ENCODE measurements around the gene MYO6. TPM values are rescaled to one million over a fixed set of nuclear protein-coding genes. Genes with fewer than 3 reads are reported as not detected.

Gene MYO6
- total and polyA plus RNA-seq, 5 experiments from 2014 or later, result 0.91 to 5.6 (median 1.5) TPM

DNA sequence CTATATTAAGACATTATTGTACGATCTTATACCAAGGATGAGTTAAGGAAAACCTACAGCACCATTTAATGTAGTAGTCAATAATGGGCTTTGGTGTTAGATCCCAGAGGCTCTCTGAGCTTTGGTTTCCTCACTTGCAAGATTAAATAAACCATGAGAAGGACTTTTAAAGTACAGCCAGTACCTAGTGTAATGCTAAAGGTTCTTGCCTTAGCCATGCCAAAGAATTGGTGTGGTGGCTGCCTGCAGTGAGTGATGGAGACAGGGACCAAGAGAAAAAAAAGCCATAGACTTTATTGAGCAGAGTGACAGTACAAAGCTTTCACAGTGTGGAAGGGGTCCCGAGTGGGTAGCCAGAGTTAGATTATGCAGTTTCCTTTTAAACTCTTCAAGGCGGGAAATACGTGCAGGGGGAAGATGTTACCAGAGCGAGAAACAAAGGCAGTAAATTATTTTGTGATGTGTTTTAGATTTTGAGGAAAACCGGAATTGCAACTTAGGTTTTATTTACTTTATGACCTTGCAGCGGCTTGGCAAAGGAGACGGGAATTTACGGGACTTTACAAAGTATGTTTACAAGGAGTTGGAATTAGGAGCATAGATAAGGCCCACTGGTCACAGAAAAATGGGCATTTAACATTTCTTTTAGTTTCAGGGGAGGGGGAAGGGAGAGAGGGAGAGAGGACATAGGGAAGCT is 100.4 kb downstream of the MYO6 start:
- DNase-seq, result no peak
- no peaks in the 10 kb centered on the region for H3K36me3 Mint-ChIP-seq
- H3K4me3 Mint-ChIP-seq, result no peak overlapping the region
- POLR2A ChIA-PET, result no interaction called here
- no peak overlapping the region for H3K27ac Mint-ChIP-seq
- no peaks in the 10 kb centered on the region for H3K4me1 Mint-ChIP-seq
- no peaks in the 10 kb centered on the region for H3K9me3 Mint-ChIP-seq
- peaks cover under 1 to 8% (median 4%) of the 10 kb centered on the region in 5 donors for H3K27me3 Mint-ChIP-seq
- ATAC-seq, result no peak

DNA sequence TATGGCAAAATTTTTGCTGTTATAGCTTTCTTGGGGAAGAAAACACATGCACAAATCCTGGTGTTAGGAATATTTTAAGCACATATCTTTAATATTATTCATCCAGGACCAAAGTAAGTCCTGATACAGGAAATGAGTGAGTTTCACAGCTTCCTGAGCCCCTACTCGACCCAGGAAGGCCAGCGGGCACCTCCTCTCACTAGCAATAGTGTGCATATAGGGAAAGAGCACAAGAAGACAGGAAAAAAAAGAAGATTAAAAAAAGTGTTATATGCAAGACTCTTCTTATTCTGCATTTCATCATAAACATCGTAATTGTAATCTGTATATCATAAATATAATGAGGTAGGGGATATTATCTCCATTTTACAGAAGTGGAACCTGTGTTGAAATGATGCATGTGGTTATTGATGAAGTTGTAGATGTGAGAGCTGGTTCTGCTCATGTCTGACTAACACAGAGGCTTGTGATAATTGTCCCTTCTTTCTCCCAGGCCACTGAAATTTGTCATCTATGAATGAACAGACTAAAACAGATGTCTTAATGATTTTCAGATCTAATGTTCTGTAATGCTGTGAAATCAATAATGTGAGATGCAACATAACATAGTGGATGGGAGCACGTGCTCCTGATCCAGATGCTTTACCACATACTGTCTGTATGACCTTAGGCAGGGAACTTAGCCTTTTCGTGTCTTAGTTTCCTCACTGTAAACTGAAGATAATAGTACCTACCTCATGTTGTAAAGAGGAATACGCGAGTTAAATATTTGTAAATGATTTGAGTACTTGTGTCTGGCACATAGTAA is 101.2 kb downstream of the MYO6 start:
- H3K4me3 Mint-ChIP-seq, result no peak overlapping the region
- ATAC-seq, result no peak
- POLR2A ChIA-PET, result no interaction called here

DNA sequence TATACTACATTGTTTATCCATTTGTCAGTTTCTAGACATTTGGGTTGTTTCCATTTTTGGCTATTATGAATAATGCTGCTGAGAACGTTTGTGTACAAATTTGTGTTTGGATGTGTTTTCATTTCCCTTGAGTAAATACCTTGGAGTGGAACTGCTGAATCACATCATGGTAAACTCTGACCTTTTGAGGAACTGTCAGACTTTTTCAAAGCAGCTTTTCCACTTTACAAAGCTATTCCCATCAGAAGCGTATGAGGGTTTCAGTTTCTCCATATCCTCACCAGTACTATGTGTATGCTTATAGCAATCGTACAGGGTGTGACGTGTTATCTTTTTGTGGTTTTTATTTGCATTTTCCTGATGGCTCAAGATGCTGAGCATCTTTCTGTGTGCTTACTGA is 103.7 kb downstream of the MYO6 start:
- Mint-ChIP-seq H3K27ac (no peak overlapping the region), H3K36me3 (no peaks in the 10 kb centered on the region), H3K4me3 (no peak overlapping the region), H3K27me3 (peaks cover under 1 to 7% (median 4%) of the 10 kb centered on the region in 5 donors), H3K9me3 (no peaks in the 10 kb centered on the region), H3K4me1 (no peaks in the 10 kb centered on the region)
- no peak for ATAC-seq
- POLR2A ChIA-PET, result no interaction called here
- DNase-seq, result no peak

More for the DNA sequence above, 101.2 kb downstream of the MYO6 start:
- H3K27me3 Mint-ChIP-seq, result peaks cover 1 to 7% (median 4%) of the 10 kb centered on the region in 5 donors
- H3K36me3 Mint-ChIP-seq, result no peaks in the 10 kb centered on the region
- no peaks in the 10 kb centered on the region for H3K9me3 Mint-ChIP-seq
- H3K4me1 Mint-ChIP-seq, result no peaks in the 10 kb centered on the region
- DNase-seq, result no peak
- H3K27ac Mint-ChIP-seq, result no peak overlapping the region

DNA sequence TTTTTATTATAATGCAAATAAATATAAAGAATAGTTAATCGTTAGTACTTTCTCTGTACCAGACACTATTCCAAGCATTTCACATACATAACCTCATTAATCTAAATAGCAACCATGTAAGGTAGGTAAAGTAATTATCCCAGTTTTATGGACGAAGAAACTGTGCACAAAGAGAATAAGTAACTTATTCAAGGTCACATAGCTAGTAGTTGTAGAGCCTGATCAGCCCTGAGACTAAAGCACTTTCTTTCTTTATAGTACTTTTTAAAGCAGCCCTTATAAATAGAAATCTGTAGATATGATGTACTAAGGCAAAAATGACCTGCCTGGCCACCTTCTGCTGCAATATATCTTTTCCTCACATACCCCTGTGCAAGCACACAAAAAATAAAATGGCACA is 104.8 kb downstream of the MYO6 start:
- H3K36me3 Mint-ChIP-seq, result no peaks in the 10 kb centered on the region
- DNase-seq (no peak), ATAC-seq (no peak)
- H3K4me3 Mint-ChIP-seq, result no peak overlapping the region
- H3K27ac Mint-ChIP-seq, result no peak overlapping the region
- H3K9me3 Mint-ChIP-seq, result no peaks in the 10 kb centered on the region
- H3K4me1 Mint-ChIP-seq, result no peaks in the 10 kb centered on the region
- H3K27me3 Mint-ChIP-seq, result peaks cover 1 to 7% (median 2%) of the 10 kb centered on the region in 5 donors
- POLR2A ChIA-PET, result no interaction called here

DNA sequence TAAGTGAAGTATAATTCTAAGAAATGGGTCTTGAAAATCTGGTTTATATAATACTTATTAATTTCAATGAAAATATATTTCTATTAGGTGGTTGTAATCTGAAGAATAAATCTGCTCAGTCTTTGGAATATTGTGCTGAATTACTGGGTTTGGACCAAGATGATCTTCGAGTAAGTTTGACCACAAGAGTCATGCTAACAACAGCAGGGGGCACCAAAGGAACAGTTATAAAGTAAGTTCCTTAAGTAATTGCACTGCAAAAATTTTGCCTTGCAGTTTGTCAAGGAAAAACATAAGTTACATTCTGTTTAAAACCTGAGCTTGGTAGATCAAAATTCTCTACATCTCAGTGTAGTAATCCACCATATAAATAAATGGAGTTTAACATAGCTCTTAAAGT is 106.0 kb downstream of the MYO6 start:
- ATAC-seq, result no peak
- no peaks in the 10 kb centered on the region for H3K9me3 Mint-ChIP-seq
- no peak overlapping the region for H3K4me3 Mint-ChIP-seq
- peaks cover 1 to 4% (median 3%) of the 10 kb centered on the region in 5 donors for H3K27me3 Mint-ChIP-seq
- no peak overlapping the region for H3K27ac Mint-ChIP-seq
- POLR2A ChIA-PET, result no interaction called here
- DNase-seq, result peak in 3 of 10 donors; percentile 1 to 15 (median 4)
- no peaks in the 10 kb centered on the region for H3K36me3 Mint-ChIP-seq
- H3K4me1 Mint-ChIP-seq, result no peaks in the 10 kb centered on the region

DNA sequence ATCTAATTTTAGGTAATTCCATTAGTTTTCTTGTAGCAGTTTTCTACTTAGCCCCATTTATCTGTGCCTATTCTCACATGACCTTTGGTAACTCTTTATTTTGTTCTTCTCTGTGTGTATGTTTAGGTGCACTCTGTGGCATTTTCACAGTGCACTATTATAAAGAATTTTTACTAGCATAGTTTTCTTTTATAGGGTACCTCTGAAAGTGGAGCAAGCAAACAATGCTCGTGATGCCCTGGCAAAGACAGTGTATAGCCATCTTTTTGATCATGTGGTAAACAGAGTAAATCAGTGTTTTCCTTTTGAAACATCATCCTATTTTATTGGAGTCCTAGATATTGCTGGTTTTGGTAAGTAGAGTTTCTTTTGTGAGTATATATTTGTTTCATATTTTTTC is 107.9 kb downstream of the MYO6 start:
- Mint-ChIP-seq H3K4me3 (no peak overlapping the region), H3K36me3 (no peaks in the 10 kb centered on the region), H3K27me3 (peaks cover 0 to 9% (median 4%) of the 10 kb centered on the region in 5 donors), H3K4me1 (no peaks in the 10 kb centered on the region), H3K9me3 (no peaks in the 10 kb centered on the region), H3K27ac (no peak overlapping the region)
- POLR2A ChIA-PET, result no interaction called here
- ATAC-seq (no peak), DNase-seq (no peak)

DNA sequence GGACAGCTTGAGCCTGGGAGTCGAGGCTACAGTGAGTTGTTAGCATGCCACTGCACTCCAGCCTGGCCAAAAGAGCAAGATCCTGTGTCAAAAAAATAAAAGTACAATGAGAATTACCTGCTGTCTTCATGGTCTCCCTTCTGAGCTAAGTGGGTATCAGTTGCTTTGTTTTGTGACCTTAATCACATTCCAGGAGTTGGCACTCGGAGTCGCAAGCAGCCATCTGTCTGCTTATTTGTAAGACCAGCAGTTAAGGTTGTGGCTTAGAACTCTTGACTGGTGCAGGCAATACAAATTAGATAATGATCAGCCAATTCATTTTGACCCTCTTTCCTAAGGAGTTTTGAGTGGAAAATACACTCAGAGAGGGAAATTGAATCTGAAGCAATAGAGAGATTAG is 114.0 kb downstream of the MYO6 start:
- DNase-seq (no peak), ATAC-seq (no peak)
- Mint-ChIP-seq H3K27ac (peak overlapping the region in 1 of 10 donors; percentile 27), H3K27me3 (peaks cover 0 to 9% (median 4%) of the 10 kb centered on the region in 5 donors), H3K36me3 (no peaks in the 10 kb centered on the region), H3K4me1 (no peaks in the 10 kb centered on the region), H3K4me3 (no peak overlapping the region), H3K9me3 (no peaks in the 10 kb centered on the region)
- POLR2A ChIA-PET, result no interaction called here

DNA sequence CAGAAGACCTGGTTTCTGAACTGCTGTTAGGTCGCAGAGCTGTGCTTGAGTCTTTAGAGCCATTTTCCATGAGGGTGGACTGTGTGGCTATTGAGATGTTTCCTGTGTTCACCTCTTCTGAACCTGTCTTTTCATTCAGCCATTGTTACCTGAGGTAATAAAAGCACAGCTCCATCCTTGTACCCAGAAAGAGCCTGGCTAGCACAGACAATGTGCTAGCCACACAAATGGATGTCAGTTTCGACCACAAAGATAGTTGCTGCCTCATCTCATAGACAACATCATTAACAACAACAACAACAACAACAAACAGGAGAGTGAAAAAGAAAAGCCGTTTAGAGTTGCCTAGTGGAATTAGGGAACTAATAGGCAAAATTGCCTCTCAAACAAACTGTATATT is 114.7 kb downstream of the MYO6 start:
- DNase-seq (no peak), ATAC-seq (no peak)
- Mint-ChIP-seq H3K4me3 (no peak overlapping the region), H3K36me3 (no peaks in the 10 kb centered on the region), H3K27me3 (peaks cover 0 to 9% (median 4%) of the 10 kb centered on the region in 5 donors), H3K4me1 (no peaks in the 10 kb centered on the region), H3K9me3 (no peaks in the 10 kb centered on the region), H3K27ac (no peak overlapping the region)
- POLR2A ChIA-PET, result no interaction called here

DNA sequence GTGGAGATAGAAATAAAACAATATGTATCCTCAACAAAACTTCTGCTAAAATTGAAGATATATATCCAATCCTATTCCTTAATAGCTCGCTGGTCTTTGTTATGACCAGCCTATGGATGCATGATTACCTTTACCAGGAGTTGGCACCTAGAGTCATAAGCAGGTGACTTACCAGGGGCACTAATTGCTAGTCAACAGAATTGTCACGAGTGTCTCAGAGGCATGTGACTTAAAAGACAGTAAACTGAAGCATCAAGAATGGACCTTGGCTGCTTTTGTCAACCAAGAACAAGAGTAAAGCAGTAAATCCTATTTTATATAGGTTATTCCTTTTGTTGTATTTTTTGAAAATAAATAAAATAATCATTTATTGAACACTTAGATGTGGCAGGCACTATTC is 115.4 kb downstream of the MYO6 start:
- no peak overlapping the region for H3K4me3 Mint-ChIP-seq
- H3K9me3 Mint-ChIP-seq, result no peaks in the 10 kb centered on the region
- no peaks in the 10 kb centered on the region for H3K4me1 Mint-ChIP-seq
- H3K36me3 Mint-ChIP-seq, result no peaks in the 10 kb centered on the region
- ATAC-seq (no peak), DNase-seq (no peak)
- no peak overlapping the region for H3K27ac Mint-ChIP-seq
- POLR2A ChIA-PET, result no interaction called here
- H3K27me3 Mint-ChIP-seq, result peaks cover 0 to 9% (median 4%) of the 10 kb centered on the region in 5 donors

DNA sequence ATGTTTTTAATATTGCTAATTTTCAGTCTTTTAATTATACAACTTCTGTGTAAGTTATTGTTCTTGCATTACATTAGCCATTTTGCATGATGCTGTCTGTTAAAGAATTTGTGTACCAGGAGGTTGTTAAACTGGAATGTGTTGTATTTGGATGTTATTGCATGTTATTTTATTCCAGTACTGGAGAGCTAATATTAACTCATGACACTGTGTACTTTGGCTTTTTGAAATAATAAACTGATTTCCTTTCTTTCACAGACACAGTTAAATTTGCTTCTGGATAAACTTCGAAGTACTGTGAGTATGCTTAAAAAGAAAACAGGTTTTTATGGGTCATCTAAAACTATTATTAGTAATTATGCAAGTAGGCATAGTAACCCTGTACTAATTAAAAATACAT is 121.3 kb downstream of the MYO6 start:
- Mint-ChIP-seq H3K27me3 (peaks cover 0 to 4% (median 0%) of the 10 kb centered on the region in 5 donors), H3K36me3 (no peaks in the 10 kb centered on the region), H3K4me3 (no peak overlapping the region), H3K27ac (no peak overlapping the region), H3K4me1 (no peaks in the 10 kb centered on the region), H3K9me3 (no peaks in the 10 kb centered on the region)
- ATAC-seq (no peak), DNase-seq (no peak)
- POLR2A ChIA-PET, result no interaction called here

DNA sequence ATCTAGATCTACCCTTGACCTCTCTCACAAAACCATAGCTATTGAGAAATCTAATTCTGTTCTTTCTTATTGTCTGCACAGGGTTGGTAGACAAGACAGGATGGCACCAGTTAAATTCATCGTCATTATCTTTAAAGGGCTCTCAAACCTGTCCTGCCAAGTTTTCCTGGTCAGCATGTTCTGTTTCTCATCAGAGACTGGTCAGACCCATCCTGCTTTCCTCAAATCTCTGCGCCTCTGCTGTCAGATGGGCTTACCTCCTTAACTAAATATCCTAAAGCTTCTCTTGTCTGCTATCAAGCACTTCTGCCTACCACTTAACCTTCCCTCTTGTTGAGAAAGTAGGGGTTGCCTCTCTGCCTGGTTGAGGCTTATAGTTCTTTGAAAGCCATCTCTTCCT is 125.2 kb downstream of the MYO6 start:
- no peaks in the 10 kb centered on the region for H3K4me1 Mint-ChIP-seq
- POLR2A ChIA-PET, result no interaction called here
- no peak overlapping the region for H3K4me3 Mint-ChIP-seq
- DNase-seq, result no peak
- no peaks in the 10 kb centered on the region for H3K9me3 Mint-ChIP-seq
- no peak for ATAC-seq
- H3K27me3 Mint-ChIP-seq, result no peaks in the 10 kb centered on the region
- H3K36me3 Mint-ChIP-seq, result no peaks in the 10 kb centered on the region
- no peak overlapping the region for H3K27ac Mint-ChIP-seq

DNA sequence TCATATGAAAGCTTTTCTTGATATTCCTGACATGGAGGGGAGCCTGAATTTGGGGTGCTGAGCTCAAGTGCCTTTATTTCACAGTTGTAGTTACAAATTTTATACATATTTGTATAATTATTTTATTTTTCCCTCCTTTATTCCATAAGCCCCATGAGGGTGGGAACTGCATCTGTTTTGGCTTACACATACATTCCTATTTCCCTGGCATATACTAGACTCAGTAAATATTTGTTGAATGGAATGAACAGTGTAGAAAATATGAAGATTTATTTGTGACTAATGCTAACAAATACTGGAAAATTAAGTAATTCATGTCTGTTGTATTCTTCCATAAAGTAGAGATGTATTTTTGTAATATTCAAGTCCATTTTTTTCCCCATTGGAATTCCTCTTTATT is 127.1 kb downstream of the MYO6 start:
- Mint-ChIP-seq H3K4me3 (no peak overlapping the region), H3K4me1 (no peaks in the 10 kb centered on the region), H3K27ac (no peak overlapping the region), H3K27me3 (no peaks in the 10 kb centered on the region), H3K9me3 (no peaks in the 10 kb centered on the region), H3K36me3 (peaks cover 0 to under 1% (median 0%) of the 10 kb centered on the region in 3 donors)
- DNase-seq (no peak), ATAC-seq (no peak)
- POLR2A ChIA-PET, result no interaction called here

DNA sequence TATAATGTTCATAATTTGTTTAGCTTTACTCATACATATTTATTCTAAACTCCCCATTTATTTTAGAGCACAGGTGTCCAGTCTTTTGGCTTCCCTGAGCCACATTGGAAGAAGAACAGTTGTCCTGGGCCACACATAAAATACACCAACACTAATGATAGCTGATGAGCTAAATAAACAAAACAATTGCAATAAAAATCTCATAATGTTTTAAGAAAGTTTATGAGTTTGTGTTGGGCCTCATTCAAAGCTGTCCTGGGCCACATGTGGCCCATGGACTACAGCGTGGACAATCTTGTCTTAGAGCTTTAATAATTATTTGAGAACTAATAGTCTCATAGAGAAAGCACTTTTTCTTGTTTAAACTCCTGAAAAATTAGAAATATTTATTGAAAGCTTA is 131.3 kb downstream of the MYO6 start:
- POLR2A ChIA-PET, result no interaction called here
- Mint-ChIP-seq H3K4me1 (no peaks in the 10 kb centered on the region), H3K27me3 (peaks cover 0 to 1% (median 0%) of the 10 kb centered on the region in 5 donors), H3K27ac (no peak overlapping the region), H3K36me3 (peaks cover 0 to 3% (median 0%) of the 10 kb centered on the region in 3 donors), H3K9me3 (no peaks in the 10 kb centered on the region), H3K4me3 (no peak overlapping the region)
- no peak for ATAC-seq
- DNase-seq, result no peak

Data from naive thymus-derived CD8-positive, alpha-beta T cell (primary cell).